HL-60/S4 treated with phorbol 12-myristate 13-acetate at 8.2 ng/mL for 4 days and 3 days (cell line): Measurements from ENCODE around the gene GSAP.

Experiments used
- in situ Hi-C: fragments of 300-500 bp; cut with MboI; formaldehyde crosslinking; loops from 2 replicates; pipeline ENCODE4 v1.15.0; 2022; ENCODE audit warnings: low sequenced_read_pairs

GSAP gene

GRCh38 chr7:77329466-77330168 is 86.5 kb downstream of the GSAP start:
- in situ Hi-C loops, result loop anchor here (5.0 kb wide), 1 partner anchor 82 kb away; no protein-coding TSS in a partner anchor

DNA sequence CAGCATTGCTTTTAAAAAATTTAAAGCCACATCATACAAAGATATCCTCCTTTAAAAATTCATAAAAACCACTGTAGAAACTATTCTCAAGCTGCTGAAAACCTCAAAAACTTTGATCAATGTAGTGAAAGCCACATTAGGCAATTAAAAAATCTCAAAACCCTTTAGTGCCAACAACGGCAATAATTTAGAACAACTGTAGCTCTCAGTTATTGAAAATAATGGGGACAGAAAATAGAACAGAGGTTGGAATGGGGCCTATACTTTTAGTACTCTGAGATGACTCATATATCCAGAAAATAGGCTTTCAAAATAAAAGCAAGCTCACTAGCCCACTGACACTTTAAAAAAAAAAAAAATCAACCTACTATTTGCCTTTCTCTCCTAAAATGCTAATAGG is 87.5 kb downstream of the GSAP start:
- in situ Hi-C loops, result no loop called here

GRCh38 chr7:77327932-77328628 is 88.1 kb downstream of the GSAP start:
- in situ Hi-C loops, result no loop called here

- in situ Hi-C loops, result no loop called here
These were observed 88.8 kb downstream of the GSAP start for GRCh38 chr7:77327067-77327931.

- in situ Hi-C loops, result no loop called here
These were observed 90.0 kb downstream of the GSAP start for GRCh38 chr7:77326131-77326530.

GRCh38 chr7:77321300-77321699 is 94.8 kb downstream of the GSAP start:
- in situ Hi-C loops, result no loop called here

DNA sequence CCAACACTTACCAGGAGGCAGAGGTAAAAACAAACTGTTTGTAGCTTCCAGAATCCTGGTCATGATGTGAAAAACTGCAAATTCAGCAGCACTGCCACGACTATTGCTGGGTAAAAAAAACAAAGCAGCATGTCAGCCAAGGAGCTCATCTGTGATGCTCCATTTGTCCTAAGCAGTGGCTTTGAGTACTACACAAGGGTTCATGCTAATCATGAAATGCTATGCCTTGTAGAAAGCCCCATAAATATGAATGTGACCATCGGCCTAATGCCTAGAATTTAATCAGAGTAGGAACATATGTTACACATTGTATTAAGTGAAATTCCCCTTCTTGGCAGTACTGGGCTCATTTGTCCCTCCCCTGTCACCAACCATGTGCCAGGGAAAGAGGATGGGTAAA is 95.4 kb downstream of the GSAP start:
- in situ Hi-C loops, result no loop called here

GRCh38 chr7:77320137-77320536 is 96.0 kb downstream of the GSAP start:
- in situ Hi-C loops, result no loop called here

DNA sequence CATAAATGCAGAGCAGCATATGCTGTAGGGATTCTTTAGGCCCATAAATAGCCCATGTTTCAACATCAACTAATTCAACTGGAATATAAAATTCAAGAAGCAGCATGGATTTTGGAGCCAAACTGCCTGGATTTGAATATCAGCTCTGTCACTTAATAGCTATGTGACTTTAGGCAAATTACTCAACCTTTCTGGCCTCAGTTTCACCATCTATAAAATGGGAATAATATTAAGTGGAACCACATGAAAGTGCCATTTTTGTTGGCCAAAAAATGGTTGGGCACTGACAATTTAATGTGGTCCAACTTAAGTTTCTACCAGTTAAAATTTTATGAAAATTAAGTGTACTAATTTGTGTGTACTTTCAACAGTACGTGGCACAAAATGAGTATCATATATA is 98.1 kb downstream of the GSAP start:
- in situ Hi-C loops, result no loop called here

- in situ Hi-C loops, result no loop called here
These were observed 99.8 kb downstream of the GSAP start for GRCh38 chr7:77316219-77316978.

GRCh38 chr7:77315182-77315591 is 101.0 kb downstream of the GSAP start:
- in situ Hi-C loops, result no loop called here

DNA sequence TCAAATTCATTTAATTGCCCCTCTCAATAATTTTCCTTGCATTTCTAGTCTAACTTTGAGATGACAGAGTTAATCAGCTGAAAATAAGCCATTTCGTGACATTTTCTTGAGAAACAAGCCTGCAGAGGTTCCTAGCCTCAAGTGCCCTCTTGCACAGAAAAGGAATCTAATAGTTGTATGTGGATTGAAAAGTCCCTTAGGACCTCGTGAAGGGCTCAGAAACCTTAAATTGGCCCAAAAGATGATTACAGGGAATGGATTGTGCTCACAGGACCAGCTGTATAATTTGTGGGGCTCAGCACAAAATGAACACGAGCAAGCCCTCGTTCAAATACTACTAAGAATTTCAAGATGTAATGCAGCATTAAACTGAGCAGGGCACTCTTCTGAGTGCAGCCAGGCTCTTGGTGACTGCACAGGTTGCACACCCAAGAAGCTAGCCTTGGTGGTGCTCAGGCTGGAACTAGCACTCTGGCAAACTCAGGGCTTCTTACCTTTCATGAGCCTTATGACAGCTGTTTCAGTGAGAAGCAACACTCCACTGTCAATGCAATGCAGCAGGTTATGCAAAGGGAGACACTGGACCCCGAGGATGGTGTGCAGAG is 102.2 kb downstream of the GSAP start:
- in situ Hi-C loops, result no loop called here

DNA sequence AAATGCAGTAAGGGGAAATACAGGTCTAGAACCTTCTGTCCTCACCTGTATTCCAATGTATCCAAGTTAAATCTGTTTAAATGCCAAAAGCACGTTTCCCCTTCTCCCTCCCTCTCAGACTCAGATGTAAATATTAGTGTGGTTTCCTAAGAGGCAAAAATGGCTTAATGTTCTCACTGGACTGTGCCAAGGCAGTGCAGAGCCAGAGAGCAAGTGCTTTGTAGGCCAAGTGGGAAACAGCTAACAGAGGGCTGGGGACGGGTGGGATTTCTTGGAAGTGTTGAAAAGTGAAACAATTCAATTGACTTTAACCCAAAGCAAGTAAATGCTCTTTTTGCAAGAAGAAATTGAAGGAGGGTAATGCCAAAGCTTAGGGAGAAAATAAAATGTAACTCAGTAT is 103.1 kb downstream of the GSAP start:
- in situ Hi-C loops, result no loop called here

- in situ Hi-C loops, result no loop called here
These were observed 105.2 kb downstream of the GSAP start for GRCh38 chr7:77310982-77311381.

DNA sequence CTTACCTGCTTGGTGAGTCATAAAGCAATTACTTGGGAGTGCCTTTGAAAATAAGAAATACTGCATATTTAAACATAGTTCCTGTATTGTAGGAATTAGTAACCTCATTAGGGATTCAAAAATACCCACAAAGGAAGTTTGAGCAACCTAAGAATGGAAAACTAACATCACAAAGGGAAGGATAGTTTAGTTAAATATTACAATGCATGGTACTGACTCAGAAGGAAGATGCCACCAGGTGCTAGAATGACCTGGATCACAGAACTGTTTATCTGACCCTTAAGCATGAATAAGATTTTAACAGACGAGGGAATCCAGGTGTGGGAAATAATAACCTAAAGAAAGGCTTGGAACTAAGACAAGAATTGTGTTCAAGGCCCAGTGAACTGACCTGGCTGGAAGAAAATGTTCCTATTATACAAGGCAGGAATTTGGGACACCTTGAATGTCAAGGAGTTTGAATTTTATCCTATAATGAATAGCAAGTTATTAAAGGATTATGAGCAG is 106.4 kb downstream of the GSAP start:
- in situ Hi-C loops, result no loop called here

DNA sequence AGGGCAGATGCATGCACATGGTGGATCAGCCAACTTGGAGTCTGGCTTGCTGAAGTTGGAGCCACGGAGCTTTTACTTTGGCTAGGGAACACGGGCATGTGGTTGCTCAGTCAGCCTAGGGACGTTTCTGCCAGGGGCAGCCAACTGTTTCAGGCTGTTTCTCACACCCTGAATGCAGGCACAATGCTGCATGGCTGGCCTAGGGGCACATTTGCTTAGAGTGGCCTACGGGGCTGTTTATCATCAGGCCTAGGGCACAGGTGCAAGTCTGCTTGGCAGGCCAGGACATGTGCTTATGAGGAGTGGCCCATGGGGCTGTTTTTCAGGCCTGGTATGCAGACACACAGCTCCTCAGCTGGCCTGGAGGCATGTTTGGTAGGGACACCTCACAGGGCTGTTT is 107.4 kb downstream of the GSAP start:
- in situ Hi-C loops, result no loop called here

GRCh38 chr7:77306231-77307067 is 109.7 kb downstream of the GSAP start:
- in situ Hi-C loops, result no loop called here

GRCh38 chr7:77295549-77295948 is 120.6 kb downstream of the GSAP start:
- in situ Hi-C loops, result no loop called here

DNA sequence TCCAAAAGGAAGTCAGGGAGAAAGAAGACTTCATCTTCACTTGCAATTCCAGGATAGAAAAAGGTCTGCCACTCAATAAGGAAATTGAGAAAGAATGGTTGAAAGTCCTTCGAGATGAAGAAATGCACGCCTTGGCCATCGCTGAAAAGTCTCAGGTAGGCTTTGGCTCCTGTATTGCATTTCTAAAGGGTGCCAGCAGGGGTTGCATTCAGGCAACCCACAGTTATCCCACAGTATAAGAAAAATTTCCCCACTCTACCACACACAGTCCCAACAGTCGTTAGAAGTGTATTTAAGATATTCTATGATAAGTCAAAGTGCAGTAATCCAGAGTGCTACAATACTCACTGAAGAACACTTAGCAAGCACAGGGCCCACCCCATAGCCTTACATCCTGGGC is 123.1 kb downstream of the GSAP start:
- in situ Hi-C loops, result no loop called here
